Measurements from ENCODE around the gene ZNF785. TPM values are rescaled to one million over a fixed set of nuclear protein-coding genes. Genes with fewer than 3 reads are reported as not detected.
"Not testable (repeated sequence)": the region's sequence is repeated elsewhere in the genome, so short reads cannot be mapped to it uniquely, and the experiment has no call there.

Gene ZNF785
- total RNA-seq, 1 experiment from 2014 or later, result 13.0 TPM

GRCh38 chr16:30554557-30555314 lies 30.8 kb downstream of the ZNF785 start:
- DNase-seq (ENCODE audit: low read depth, low spot score), result no peak
- in situ Hi-C loops (cut with HindIII; ENCODE audit: low pct_unique_long_range_greater_than_20kb, low sequenced_read_pairs), result no loop called here

GRCh38 chr16:30553393-30553899 lies 32.1 kb downstream of the ZNF785 start:
- in situ Hi-C loops (cut with HindIII; ENCODE audit: low pct_unique_long_range_greater_than_20kb, low sequenced_read_pairs), result no loop called here
- no peak for DNase-seq (ENCODE audit: low read depth, low spot score)

- in situ Hi-C loops (cut with HindIII; ENCODE audit: low pct_unique_long_range_greater_than_20kb, low sequenced_read_pairs), result no loop called here
- no peak for DNase-seq (ENCODE audit: low read depth, low spot score)
Measured at GRCh38 chr16:30552956-30553355, 32.5 kb downstream of the ZNF785 start.

GRCh38 chr16:30551781-30552180 lies 33.7 kb downstream of the ZNF785 start:
- in situ Hi-C loops (cut with HindIII; ENCODE audit: low pct_unique_long_range_greater_than_20kb, low sequenced_read_pairs), result no loop called here
- DNase-seq (ENCODE audit: low read depth, low spot score), result no peak

- peak; percentile 14 for DNase-seq (ENCODE audit: low read depth, low spot score)
- in situ Hi-C loops (cut with HindIII; ENCODE audit: low pct_unique_long_range_greater_than_20kb, low sequenced_read_pairs), result no loop called here
Measured at GRCh38 chr16:30548416-30549253, 36.9 kb downstream of the ZNF785 start.

GRCh38 chr16:30546115-30546514 lies 39.4 kb downstream of the ZNF785 start:
- no peak for DNase-seq (ENCODE audit: low read depth, low spot score)
- in situ Hi-C loops (cut with HindIII; ENCODE audit: low pct_unique_long_range_greater_than_20kb, low sequenced_read_pairs), result no loop called here

- DNase-seq (ENCODE audit: low read depth, low spot score), result no peak
- in situ Hi-C loops (cut with HindIII; ENCODE audit: low pct_unique_long_range_greater_than_20kb, low sequenced_read_pairs), result no loop called here
Measured at GRCh38 chr16:30543067-30543466, 42.4 kb downstream of the ZNF785 start.

GRCh38 chr16:30541502-30542329 lies 43.8 kb downstream of the ZNF785 start:
- in situ Hi-C loops (cut with HindIII; ENCODE audit: low pct_unique_long_range_greater_than_20kb, low sequenced_read_pairs), result no loop called here
- no peak for DNase-seq (ENCODE audit: low read depth, low spot score)

- in situ Hi-C loops (cut with HindIII; ENCODE audit: low pct_unique_long_range_greater_than_20kb, low sequenced_read_pairs); DNase-seq (ENCODE audit: low read depth, low spot score): not testable (repeated sequence)
Measured at GRCh38 chr16:30540916-30541464, 44.5 kb downstream of the ZNF785 start.

GRCh38 chr16:30539986-30540526 lies 45.4 kb downstream of the ZNF785 start:
- in situ Hi-C loops (cut with HindIII; ENCODE audit: low pct_unique_long_range_greater_than_20kb, low sequenced_read_pairs), result not testable (repeated sequence)
- peak; percentile 46 for DNase-seq (ENCODE audit: low read depth, low spot score)

- in situ Hi-C loops (cut with HindIII; ENCODE audit: low pct_unique_long_range_greater_than_20kb, low sequenced_read_pairs), result no loop called here
- DNase-seq (ENCODE audit: low read depth, low spot score), result no peak
Measured at GRCh38 chr16:30539000-30539964, 46.2 kb downstream of the ZNF785 start.

GRCh38 chr16:30536391-30537024 lies 49.0 kb downstream of the ZNF785 start:
- DNase-seq (ENCODE audit: low read depth, low spot score); in situ Hi-C loops (cut with HindIII; ENCODE audit: low pct_unique_long_range_greater_than_20kb, low sequenced_read_pairs): not testable (repeated sequence)

- peak; percentile 37 for DNase-seq (ENCODE audit: low read depth, low spot score)
- in situ Hi-C loops (cut with HindIII; ENCODE audit: low pct_unique_long_range_greater_than_20kb, low sequenced_read_pairs), result no loop called here
Measured at GRCh38 chr16:30535777-30536190, 49.7 kb downstream of the ZNF785 start.

GRCh38 chr16:30535106-30535776 lies 50.3 kb downstream of the ZNF785 start:
- in situ Hi-C loops (cut with HindIII; ENCODE audit: low pct_unique_long_range_greater_than_20kb, low sequenced_read_pairs), result no loop called here
- DNase-seq (ENCODE audit: low read depth, low spot score), result no peak

GRCh38 chr16:30534368-30535105 lies 51.0 kb downstream of the ZNF785 start, which contains the start of gene ZNF747:
Gene ZNF747, minus strand, starts transcription at chr16:30534858. Its CDS starts 179 bp downstream, at chr16:30534679.
- peak; percentile 71 for DNase-seq (ENCODE audit: low read depth, low spot score)
- in situ Hi-C loops (cut with HindIII; ENCODE audit: low pct_unique_long_range_greater_than_20kb, low sequenced_read_pairs), result no loop called here

All from SK-MEL-5 (cell line).